Thyroid gland (tissue), 4 donors: Measurements from ENCODE around the gene BUD13. TPM values are rescaled to one million over a fixed set of nuclear protein-coding genes. Genes with fewer than 3 reads are reported as not detected.

Experiments
- DNase-seq, 2 donors: peaks; one replicate each; pipeline ENCODE4 v3.0.0-alpha.2; 2019
- H3K27ac ChIP-seq, 3 donors: fragments of 200-600 bp; sonication (generic); 1 replicate in 2 of 3; 2 replicates in 1 of 3; pipeline ENCODE4 v1.5.1; 2016 to 2019; ENCODE audit warnings: mild to moderate bottlenecking in 1 of 3, moderate library complexity in 1 of 3
- H3K27me3 ChIP-seq: fragments of 200-600 bp; sonication (generic); one replicate; pipeline ENCODE4 v1.5.1; 2019
- H3K36me3 ChIP-seq, 2 donors: fragments of 200-600 bp; sonication (generic); one replicate each; pipeline ENCODE4 v1.5.1; 2016 to 2019
- H3K4me1 ChIP-seq, 2 donors: fragments of 200-600 bp; sonication (generic); one replicate each; pipeline ENCODE4 v1.5.1; 2017 to 2019
- H3K4me3 ChIP-seq, 3 donors: fragments of 200-600 bp; sonication (generic); replicated peaks in 1 of 3; 1 replicate in 2 of 3; 2 replicates in 1 of 3; pipeline ENCODE4 v1.5.1; 2016; ENCODE audit warnings: mild to moderate bottlenecking in 1 of 3
- H3K9me3 ChIP-seq: fragments of 200-600 bp; sonication (generic); one replicate; pipeline ENCODE4 v1.5.1; 2017
- CTCF ChIP-seq, 6 experiments: fragments of 200-600 bp in 3 of 6; fragments of 450-650 bp in 3 of 6; sonication (generic) in 3 of 6; IDR thresholded peaks; one replicate each; pipeline ENCODE4 v1.5.1; 2016 to 2019; ENCODE audit warnings: antibody characterized with exemption in 6 of 6, mild to moderate bottlenecking in 2 of 6, inconsistent platforms in 1 of 6, moderate library complexity in 1 of 6
- POLR2A ChIP-seq, 2 donors: fragments of 450-650 bp; IDR thresholded peaks; one replicate each; pipeline ENCODE4 v1.6.1; 2017; ENCODE audit warnings: antibody characterized with exemption in 2 of 2, mild to moderate bottlenecking in 2 of 2, moderate library complexity in 1 of 2
- WGBS, 2 donors: methylation state at CpG; one replicate each; pipeline ENCODE4 v1.1.5; 2017; 5-methylcytosine and 5-hydroxymethylcytosine counted together
- intact Hi-C: fragments of 100-400 bp; cut with DNase I; formaldehyde crosslinking; loops from one replicate; pipeline ENCODE4 v1.15.1; 2023
- total RNA-seq, 4 donors: library from RNA; depleted of rRNA; stranded (reverse); fragments of >200 nt; gene quantifications; one replicate each; pipeline ENCODE4 v1.2.3, GENCODE V29; 2016

Gene BUD13
- total RNA-seq, 4 donors from 2014 or later = 15.2 to 18.7 (median 17.8) TPM

- WGBS, 2 donors = 70 to 80% methylated on average over 4 of the region's 4 CpGs
- no peak for TF ChIP-seq POLR2A (IDR thresholded peaks at IDR 0.05)
- no peak for TF ChIP-seq CTCF (IDR thresholded peaks at IDR 0.05)
- H3K27ac ChIP-seq = no peak overlapping the region
- peaks cover 11 to 14% of the 10 kb centered on the region in 2 donors for H3K4me1 ChIP-seq
- no peak for DNase-seq
- H3K4me3 ChIP-seq = no peak overlapping the region
- no peaks in the 10 kb centered on the region for H3K27me3 ChIP-seq
- no peaks in the 10 kb centered on the region for H3K9me3 ChIP-seq
- intact Hi-C loops = no loop called here
- no peaks in the 10 kb centered on the region for H3K36me3 ChIP-seq
Measured at GRCh38 chr11:116740741-116741140, 32.0 kb downstream of the BUD13 start.

GRCh38 chr11:116738975-116739374, 33.8 kb downstream of the BUD13 start:
- no peak overlapping the region for H3K27ac ChIP-seq
- intact Hi-C loops = no loop called here
- no peaks in the 10 kb centered on the region for H3K36me3 ChIP-seq
- no peaks in the 10 kb centered on the region for H3K27me3 ChIP-seq
- H3K9me3 ChIP-seq = no peaks in the 10 kb centered on the region
- 81 to 83% methylated on average over 2 of the region's 2 CpGs for WGBS, 2 donors
- no peak for TF ChIP-seq POLR2A (IDR thresholded peaks at IDR 0.05)
- no peak for TF ChIP-seq CTCF (IDR thresholded peaks at IDR 0.05)
- no peak for DNase-seq
- H3K4me3 ChIP-seq = no peak overlapping the region
- peaks cover 11 to 14% of the 10 kb centered on the region in 2 donors for H3K4me1 ChIP-seq

GRCh38 chr11:116736763-116737162, 36.0 kb downstream of the BUD13 start:
- Histone ChIP-seq H3K36me3 (no peaks in the 10 kb centered on the region), H3K4me3 (no peak overlapping the region), H3K27ac (no peak overlapping the region), H3K4me1 (peaks cover 2 to 6% of the 10 kb centered on the region in 2 donors), H3K27me3 (no peaks in the 10 kb centered on the region), H3K9me3 (no peaks in the 10 kb centered on the region)
- WGBS, 2 donors = 86 to 98% methylated on average over 3 of the region's 3 CpGs
- no peak for TF ChIP-seq POLR2A (IDR thresholded peaks at IDR 0.05)
- no peak for TF ChIP-seq CTCF (IDR thresholded peaks at IDR 0.05)
- intact Hi-C loops = no loop called here
- no peak for DNase-seq

- intact Hi-C loops = no loop called here
- no peak overlapping the region for H3K27ac ChIP-seq
- DNase-seq = no peak
- no peaks in the 10 kb centered on the region for H3K9me3 ChIP-seq
- no peak overlapping the region for H3K4me3 ChIP-seq
- no peak for TF ChIP-seq POLR2A (IDR thresholded peaks at IDR 0.05)
- TF ChIP-seq CTCF (IDR thresholded peaks at IDR 0.05) = no peak
- H3K36me3 ChIP-seq = no peaks in the 10 kb centered on the region
- WGBS, 2 donors = 81 to 83% methylated on average over 11 of the region's 11 CpGs
- no peaks in the 10 kb centered on the region for H3K27me3 ChIP-seq
- peaks cover 0 to 5% of the 10 kb centered on the region in 2 donors for H3K4me1 ChIP-seq
Measured at GRCh38 chr11:116733969-116734508, 38.7 kb downstream of the BUD13 start.

- TF ChIP-seq CTCF (IDR thresholded peaks at IDR 0.05) (no peak), POLR2A (IDR thresholded peaks at IDR 0.05) (no peak)
- Histone ChIP-seq H3K4me1 (peaks cover 0 to 5% of the 10 kb centered on the region in 2 donors), H3K36me3 (no peaks in the 10 kb centered on the region), H3K27me3 (no peaks in the 10 kb centered on the region), H3K27ac (no peak overlapping the region), H3K4me3 (no peak overlapping the region), H3K9me3 (no peaks in the 10 kb centered on the region)
- intact Hi-C loops = no loop called here
- no peak for DNase-seq
- 66 to 70% methylated on average over 10 of the region's 10 CpGs for WGBS, 2 donors
Measured at GRCh38 chr11:116733043-116733755, 39.6 kb downstream of the BUD13 start.
